GM12874 (cell line): Measurements from ENCODE around the gene PLEK.

Experiments
- CTCF ChIP-seq: IDR thresholded peaks from 2 replicates; pipeline ENCODE4 v1.5.1; 2011; ENCODE audit warnings: low read depth, mild to moderate bottlenecking, control low read depth, low read length, moderate library complexity; ENCODE audit not compliant: insufficient read depth

The PLEK gene

GRCh38 chr2:68365087-68365486 is at the start of gene PLEK:
Gene PLEK (plus strand): TSS chr2:68365282. CDS start chr2:68365352, 70 bp downstream.
- TF ChIP-seq CTCF, result no peak

GRCh38 chr2:68316111-68316510 is 49.0 kb upstream of the PLEK start:
- TF ChIP-seq CTCF, result no peak

GRCh38 chr2:68317971-68318913 is 46.8 kb upstream of the PLEK start:
- no peak for TF ChIP-seq CTCF

- no peak for TF ChIP-seq CTCF
Measured at GRCh38 chr2:68318914-68319397, 46.1 kb upstream of the PLEK start.

- TF ChIP-seq CTCF, result no peak
Measured at GRCh38 chr2:68319398-68320117, 45.5 kb upstream of the PLEK start, which contains the start of gene CNRIP1. Gene CNRIP1 (minus strand): TSS chr2:68319949. CDS start chr2:68319400, 549 bp downstream.

- no peak for TF ChIP-seq CTCF
Measured at GRCh38 chr2:68320118-68320641, 44.9 kb upstream of the PLEK start.

- TF ChIP-seq CTCF, result no peak
Measured at GRCh38 chr2:68325056-68325455, 40.0 kb upstream of the PLEK start.
